H1 (cell line): ENCODE data around the gene DOCK10. TPM values are rescaled to one million over a fixed set of nuclear protein-coding genes. Genes with fewer than 3 reads are reported as not detected.

Source experiments
- CTCF ChIA-PET: fragments of 300-600 bp; sonication (Branson Sonifier 250); formaldehyde crosslinking; loops from one replicate; lab custom pipeline; 2021; ENCODE audit not compliant: partially characterized antibody; lab: Charles Lee
- POLR2A ChIA-PET: fragments of 300-600 bp; sonication (Branson Sonifier 250); formaldehyde crosslinking; loops from one replicate; lab custom pipeline; 2021; ENCODE audit warnings: inconsistent platforms; ENCODE audit not compliant: partially characterized antibody; lab: Charles Lee
- DNase-seq, 2 experiments: peaks; one replicate each; pipeline versions ENCODE4 v3.0.0 to v3.0.0-alpha.2; 2010 to 2022; ENCODE audit warnings: low spot score in 2 of 2, low read depth in 1 of 2, mixed read lengths in 1 of 2
- FAIRE-seq: peaks from 2 replicates; lab custom pipeline; 2011; peaks lifted over from hg19 to GRCh38; lab: Jason Lieb, UNC
- H2AFZ ChIP-seq: 2 replicates; pipeline ENCODE4 v1.8.1; 2012; ENCODE audit warnings: low read length, inconsistent platforms
- H2AK5ac ChIP-seq: 2 replicates; pipeline ENCODE4 v1.6.1; 2013; ENCODE audit warnings: low read depth, low read length
- H2BK120ac ChIP-seq: replicated peaks from 2 replicates; pipeline ENCODE3; 2013; ENCODE audit warnings: low read depth, low read length, inconsistent platforms
- H2BK12ac ChIP-seq: 2 replicates; pipeline ENCODE4 v1.6.1; 2013; ENCODE audit warnings: low read depth, low read length
- H2BK15ac ChIP-seq: 2 replicates; pipeline ENCODE4 v1.6.1; 2013; ENCODE audit warnings: low read length
- H2BK20ac ChIP-seq: 2 replicates; pipeline ENCODE4 v1.6.1; 2013; ENCODE audit warnings: low read length
- H2BK5ac ChIP-seq: 2 replicates; pipeline ENCODE4 v1.6.1; 2013; ENCODE audit warnings: low read depth, low read length
- H3K14ac ChIP-seq: 2 replicates; pipeline ENCODE4 v1.6.1; 2013; ENCODE audit warnings: inconsistent platforms; ENCODE audit not compliant: insufficient read length
- H3K18ac ChIP-seq: 2 replicates; pipeline ENCODE4 v1.6.1; 2013; ENCODE audit warnings: low read length; ENCODE audit errors: extremely low read depth
- H3K23ac ChIP-seq: 2 replicates; pipeline ENCODE4 v1.6.1; 2013; ENCODE audit warnings: inconsistent platforms; ENCODE audit not compliant: insufficient read length
- H3K23me2 ChIP-seq: 2 replicates; pipeline ENCODE4 v1.6.1; 2013; ENCODE audit warnings: low read depth, low read length
- H3K27ac ChIP-seq: 2 replicates; pipeline ENCODE4 v1.6.1; 2011; ENCODE audit warnings: low read depth, low read length, inconsistent platforms
- H3K27me3 ChIP-seq, 4 experiments: replicated peaks in 1 of 4; 1 replicate in 1 of 4; 2 replicates in 3 of 4; pipeline versions ENCODE4 v1.6.1 to v1.8.1; 2011 to 2013; ENCODE audit warnings: low read length in 3 of 4, mild to moderate bottlenecking in 3 of 4, inconsistent platforms in 2 of 4, mixed read lengths in 2 of 4, moderate library complexity in 1 of 4; ENCODE audit not compliant: control insufficient read depth in 3 of 4, insufficient read depth in 3 of 4; ENCODE audit errors: extremely low read depth in 1 of 4
- H3K36me3 ChIP-seq, 4 experiments: 2 replicates each; pipeline versions ENCODE4 v1.6.1 to v1.8.1; 2011 to 2013; ENCODE audit warnings: mild to moderate bottlenecking in 4 of 4, low read length in 3 of 4, moderate library complexity in 2 of 4, control low read depth in 1 of 4, inconsistent platforms in 1 of 4; ENCODE audit not compliant: insufficient read depth in 4 of 4, control insufficient read depth in 2 of 4
- H3K4ac ChIP-seq: replicated peaks from 2 replicates; pipeline ENCODE3; 2013; ENCODE audit warnings: low read length, low read depth, mixed read lengths, inconsistent platforms; ENCODE audit not compliant: insufficient read length
- H3K4me1 ChIP-seq, 4 experiments: replicated peaks in 1 of 4; 1 replicate in 1 of 4; 2 replicates in 3 of 4; pipeline versions ENCODE4 v1.6.1 to v1.8.1; 2011 to 2013; ENCODE audit warnings: low read length in 3 of 4, inconsistent platforms in 2 of 4, mixed read lengths in 1 of 4; ENCODE audit not compliant: insufficient read depth in 4 of 4, control insufficient read depth in 3 of 4
- H3K4me2 ChIP-seq, 2 experiments: 2 replicates each; pipeline versions ENCODE4 v1.6.1 to v1.8.1; 2011 to 2013; ENCODE audit warnings: low read depth in 2 of 2, low read length in 2 of 2, control low read depth in 1 of 2, inconsistent platforms in 1 of 2, mild to moderate bottlenecking in 1 of 2; ENCODE audit not compliant: insufficient read depth in 1 of 2
- H3K4me3 ChIP-seq, 4 experiments: fragments of 200-600, 300-600 bp in 1 of 4; sonication (generic), shearing (Covaris generic), sonication (Bioruptor Twin) in 1 of 4; 2 replicates each; pipeline versions ENCODE4 v1.5.1 to v1.8.1; 2011 to 2016; ENCODE audit warnings: low read length in 4 of 4, low read depth in 3 of 4, control low read depth in 2 of 4, inconsistent platforms in 2 of 4, mild to moderate bottlenecking in 2 of 4, mixed read lengths in 1 of 4, moderate library complexity in 1 of 4; ENCODE audit not compliant: insufficient read depth in 2 of 4; ENCODE audit errors: extremely low read depth in 1 of 4
- H3K56ac ChIP-seq: replicated peaks from 2 replicates; pipeline ENCODE3; 2013; ENCODE audit warnings: low read depth, mild to moderate bottlenecking, mixed read lengths, low read length, inconsistent platforms; ENCODE audit not compliant: insufficient read length
- H3K79me1 ChIP-seq: 2 replicates; pipeline ENCODE4 v1.6.1; 2013; ENCODE audit warnings: low read depth, low read length, control low read depth
- H3K79me2 ChIP-seq, 2 experiments: 2 replicates each; pipeline versions ENCODE4 v1.6.1 to v1.8.1; 2012 to 2013; ENCODE audit warnings: low read length in 2 of 2, mild to moderate bottlenecking in 2 of 2, inconsistent platforms in 1 of 2; ENCODE audit not compliant: insufficient read depth in 2 of 2, control insufficient read depth in 1 of 2
- H3K9ac ChIP-seq, 4 experiments: replicated peaks in 1 of 4; 1 replicate in 1 of 4; 2 replicates in 3 of 4; pipeline versions ENCODE4 v1.6.1 to v1.8.1; 2011 to 2013; ENCODE audit warnings: low read depth in 3 of 4, low read length in 3 of 4, control low read depth in 2 of 4, mild to moderate bottlenecking in 2 of 4, moderate library complexity in 2 of 4, inconsistent platforms in 1 of 4; ENCODE audit errors: extremely low read depth in 1 of 4
- H3K9me3 ChIP-seq, 2 experiments: 2 replicates each; pipeline versions ENCODE4 v1.6.1 to v1.8.1; 2012 to 2013; ENCODE audit warnings: mild to moderate bottlenecking in 2 of 2, moderate library complexity in 2 of 2, control low read depth in 1 of 2, inconsistent platforms in 1 of 2, low read depth in 1 of 2, low read length in 1 of 2, mixed read lengths in 1 of 2; ENCODE audit not compliant: insufficient read depth in 2 of 2
- H4K20me1 ChIP-seq, 2 experiments: replicated peaks in 1 of 2; 2 replicates each; pipeline versions ENCODE3 to v1.8.1; 2011 to 2013; ENCODE audit warnings: inconsistent platforms in 2 of 2, low read length in 2 of 2, mild to moderate bottlenecking in 1 of 2; ENCODE audit not compliant: insufficient read depth in 2 of 2, control insufficient read depth in 1 of 2
- H4K5ac ChIP-seq: 2 replicates; pipeline ENCODE4 v1.6.1; 2013; ENCODE audit warnings: low read length, low read depth, mixed read lengths, inconsistent platforms; ENCODE audit not compliant: insufficient read length
- H4K8ac ChIP-seq: 2 replicates; pipeline ENCODE4 v1.8.0; 2013; ENCODE audit warnings: mild to moderate bottlenecking, moderate library complexity, low read length, inconsistent platforms; ENCODE audit not compliant: insufficient read depth; ENCODE audit errors: extremely low read depth
- H4K91ac ChIP-seq: replicated peaks from 2 replicates; pipeline ENCODE3; 2013; ENCODE audit warnings: low read length, mixed read lengths, inconsistent platforms; ENCODE audit not compliant: insufficient read length
- CBX5 ChIP-seq: fragments of 300-800, 300-1000 bp; sonication (generic); IDR thresholded peaks from 2 replicates; pipeline ENCODE4 v1.7.1; 2016; ENCODE audit warnings: antibody characterized with exemption, low read length, low read depth
- CHD1 ChIP-seq: IDR thresholded peaks from 2 replicates; pipeline ENCODE4 v1.6.1; 2012; ENCODE audit warnings: low read depth, low read length, improper control_type of control experiment
- SAP30 ChIP-seq: fragments of 300-600 bp; sonication (generic); IDR thresholded peaks from 2 replicates; pipeline ENCODE4 v1.7.1; 2012; ENCODE audit warnings: low read length, moderate library complexity, mild to moderate bottlenecking, inconsistent platforms; ENCODE audit not compliant: insufficient read depth, insufficient replicate concordance
- SIN3A ChIP-seq, 2 experiments: IDR thresholded peaks in 1 of 2; conservative IDR thresholded peaks in 1 of 2; 2 replicates each; pipeline ENCODE4 v1.6.1; 2011 to 2012; ENCODE audit warnings: low read length in 2 of 2, improper control_type of control experiment in 1 of 2, low read depth in 1 of 2, mild to moderate bottlenecking in 1 of 2
- SP1 ChIP-seq: IDR thresholded peaks from 2 replicates; pipeline ENCODE4 v1.6.1; 2011; ENCODE audit warnings: low read depth, low read length
- TEAD4 ChIP-seq: IDR thresholded peaks from 2 replicates; pipeline ENCODE4 v1.6.1; 2012; ENCODE audit warnings: low read depth, low read length, inconsistent platforms, mixed read lengths
- polyA plus RNA-seq, 7 experiments: library from polyadenylated mRNA; depleted of rRNA in 3 of 7; stranded (reverse) in 5 of 7; unstranded in 2 of 7; fragments of >200 nt in 5 of 7; fragments of 200-250 nt in 2 of 7; gene quantifications; 1 replicate in 5 of 7; 2 replicates in 1 of 7; 4 replicates in 1 of 7; pipeline versions ENCODE4 v1.2.1 to v1.2.3, GENCODE V29; 2011 to 2013; ENCODE audit warnings: missing spikeins in 2 of 7, mixed read lengths in 2 of 7
- total RNA-seq: library from RNA; stranded (reverse); fragmentation: NEBNext Ultra II Directional; extraction: Animal tissue kit (Norgen Biotek cat#: 25700); gene quantifications from 2 replicates; pipeline ENCODE4 v1.2.1, GENCODE V29; 2021
- TF ChIP-seq, protein P1 (sequence below): IDR thresholded peaks from 2 replicates; pipeline ENCODE4 v1.6.1; 2012; ENCODE audit warnings: low read length, inconsistent platforms

DOCK10 gene
- total and polyA plus RNA-seq, 2 of the 8 experiments (the other 6 are each of a cell fraction or from before 2014, with no cell fraction given), result 0.33 to 1.6 TPM

DNA sequence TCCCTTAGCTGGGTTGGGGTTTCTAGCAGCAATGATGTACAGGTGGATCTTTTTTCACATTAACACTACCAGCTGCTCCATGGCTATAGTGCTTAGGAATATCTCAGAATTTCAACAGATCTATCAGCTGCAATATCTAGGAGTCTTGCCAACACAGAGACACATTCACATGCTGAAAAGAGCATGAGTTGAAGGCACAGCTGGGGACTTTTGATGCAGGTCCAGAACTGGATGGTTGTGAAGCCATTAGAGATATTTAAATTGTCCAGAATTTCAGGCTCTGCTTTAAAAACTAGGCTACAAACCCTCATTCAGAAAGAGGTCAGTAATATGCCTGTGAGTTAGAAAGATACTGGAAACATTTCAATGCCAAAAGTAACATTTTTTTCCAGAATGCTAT is 203.9 kb downstream of the DOCK10 start:
- ChIA-PET CTCF (interaction anchor here (1.0 kb wide), 1 partner anchor 11 kb away, joined by 3 read pairs; no protein-coding TSS in a partner anchor), POLR2A (no interaction called here)
- H3K14ac ChIP-seq, result no peak overlapping the region
- H3K4me1 ChIP-seq, result no peaks in the 10 kb centered on the region
- no peak overlapping the region for H3K9ac ChIP-seq
- no peaks in the 10 kb centered on the region for H3K79me1 ChIP-seq
- no peak overlapping the region for H2BK12ac ChIP-seq
- FAIRE-seq (no peak), DNase-seq (no peak)
- no peaks in the 10 kb centered on the region for H3K27me3 ChIP-seq
- no peak overlapping the region for H3K4me2 ChIP-seq
- no peak overlapping the region for H3K18ac ChIP-seq
- no peak overlapping the region for H4K8ac ChIP-seq
- H3K79me2 ChIP-seq, result no peaks in the 10 kb centered on the region
- H3K23me2 ChIP-seq, result no peaks in the 10 kb centered on the region
- H3K27ac ChIP-seq, result no peak overlapping the region
- H2BK20ac ChIP-seq, result no peak overlapping the region
- H3K23ac ChIP-seq, result no peak overlapping the region
- no peaks in the 10 kb centered on the region for H3K36me3 ChIP-seq
- no peak overlapping the region for H2BK5ac ChIP-seq
- no peaks in the 10 kb centered on the region for H4K20me1 ChIP-seq
- no peak overlapping the region for H3K56ac ChIP-seq
- no peak overlapping the region for H2BK120ac ChIP-seq
- no peak overlapping the region for H4K5ac ChIP-seq
- no peak overlapping the region for H2AK5ac ChIP-seq
- no peak overlapping the region for H4K91ac ChIP-seq
- no peak overlapping the region for H2BK15ac ChIP-seq
- peaks cover 3% of the 10 kb centered on the region in 2 experiments; a peak in 1 of 4 replicates for H3K9me3 ChIP-seq
- H3K4ac ChIP-seq, result no peak overlapping the region
- H2AFZ ChIP-seq, result no peak overlapping the region
- no peak overlapping the region for H3K4me3 ChIP-seq
- TF ChIP-seq CBX5, result no peak
- TF ChIP-seq CHD1, result no peak
- no peak for TF ChIP-seq SAP30
- TF ChIP-seq SP1, result no peak
- no peak for TF ChIP-seq TEAD4
- no peak for TF ChIP-seq SIN3A (conservative IDR thresholded peaks at IDR 0.05 in 1 of 2, IDR thresholded peaks at IDR 0.05 in 1 of 2; ENCODE audit: low read depth in 1 of 2, low read length in 2 of 2)
- TF ChIP-seq, protein P1, sequence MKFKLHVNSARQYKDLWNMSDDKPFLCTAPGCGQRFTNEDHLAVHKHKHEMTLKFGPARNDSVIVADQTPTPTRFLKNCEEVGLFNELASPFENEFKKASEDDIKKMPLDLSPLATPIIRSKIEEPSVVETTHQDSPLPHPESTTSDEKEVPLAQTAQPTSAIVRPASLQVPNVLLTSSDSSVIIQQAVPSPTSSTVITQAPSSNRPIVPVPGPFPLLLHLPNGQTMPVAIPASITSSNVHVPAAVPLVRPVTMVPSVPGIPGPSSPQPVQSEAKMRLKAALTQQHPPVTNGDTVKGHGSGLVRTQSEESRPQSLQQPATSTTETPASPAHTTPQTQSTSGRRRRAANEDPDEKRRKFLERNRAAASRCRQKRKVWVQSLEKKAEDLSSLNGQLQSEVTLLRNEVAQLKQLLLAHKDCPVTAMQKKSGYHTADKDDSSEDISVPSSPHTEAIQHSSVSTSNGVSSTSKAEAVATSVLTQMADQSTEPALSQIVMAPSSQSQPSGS, result no peak
